Measurements from ENCODE around the gene PRSS56. TPM values are rescaled to one million over a fixed set of nuclear protein-coding genes. Genes with fewer than 3 reads are reported as not detected.

PRSS56 gene
- total RNA-seq, 1 experiment from 2014 or later: not detected

- TF ChIP-seq CTCF (IDR thresholded peaks at IDR 0.05; ENCODE audit: insufficient read depth in 1 of 2, low read depth in 1 of 2, low read length in 1 of 2, severe bottlenecking in 1 of 2, unreplicated experiment in 1 of 2): no peak
- no TSS peak for BruUV-seq (replicated peaks)
- Mint-ChIP-seq H3K27me3 (ENCODE audit: insufficient read depth, unreplicated experiment) (no peaks in the 10 kb centered on the region), H3K4me1 (ENCODE audit: low read depth, unreplicated experiment) (no peaks in the 10 kb centered on the region), H3K9me3 (ENCODE audit: unreplicated experiment) (no peaks in the 10 kb centered on the region), H3K27ac (ENCODE audit: unreplicated experiment) (no peak overlapping the region), H3K36me3 (ENCODE audit: insufficient read depth, unreplicated experiment) (no peaks in the 10 kb centered on the region), H3K4me3 (ENCODE audit: unreplicated experiment) (no peak overlapping the region)
- H3K27me3 ChIP-seq (replicated peaks; ENCODE audit: control insufficient read depth, insufficient read depth, low read length): no peaks in the 10 kb centered on the region
- CTCF ChIA-PET: no interaction called here
- H3K4me1 ChIP-seq: no peaks in the 10 kb centered on the region
- no peaks in the 10 kb centered on the region for H3K9me3 ChIP-seq
- no peaks in the 10 kb centered on the region for H3K36me3 ChIP-seq (ENCODE audit: control insufficient read depth, insufficient read depth, low read length)
- POLR2A ChIA-PET: no interaction called here
- DNase-seq: no peak
- intact Hi-C loops (cut with micrococcal nuclease; ENCODE audit: unreplicated experiment): no loop called here
- H3K4me3 ChIP-seq (ENCODE audit: low read depth, low read length): no peak overlapping the region
Observed at GRCh38 chr2:232484628-232485347, 35.4 kb upstream of the PRSS56 start.

DNA sequence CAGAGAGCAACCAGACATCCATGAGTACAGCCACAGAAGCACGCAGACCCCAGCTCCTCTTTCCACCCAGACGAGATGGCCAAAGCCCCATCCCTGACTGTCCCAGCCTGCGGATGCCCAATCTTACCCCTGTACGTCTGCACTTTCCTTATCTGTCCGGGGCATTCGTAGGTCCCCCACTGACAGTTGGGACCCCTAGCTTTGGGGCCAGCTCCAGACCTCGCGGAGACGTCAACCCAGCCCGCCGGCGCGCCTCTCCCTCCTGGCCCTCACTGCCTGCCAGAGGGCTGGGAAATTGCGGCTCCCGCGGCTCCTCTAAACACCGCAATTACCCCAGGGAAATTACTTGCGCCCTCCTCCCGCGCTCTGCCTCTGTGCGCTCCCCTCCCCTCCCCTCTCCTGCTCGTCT is 34.8 kb upstream of the PRSS56 start:
- POLR2A ChIA-PET: no interaction called here
- Histone ChIP-seq H3K4me1 (no peaks in the 10 kb centered on the region), H3K36me3 (ENCODE audit: control insufficient read depth, insufficient read depth, low read length) (no peaks in the 10 kb centered on the region), H3K9me3 (no peaks in the 10 kb centered on the region), H3K4me3 (ENCODE audit: low read depth, low read length) (no peak overlapping the region), H3K27me3 (replicated peaks; ENCODE audit: control insufficient read depth, insufficient read depth, low read length) (no peaks in the 10 kb centered on the region)
- TF ChIP-seq CTCF (IDR thresholded peaks at IDR 0.05; ENCODE audit: insufficient read depth in 1 of 2, low read depth in 1 of 2, low read length in 1 of 2, severe bottlenecking in 1 of 2, unreplicated experiment in 1 of 2): no peak
- Mint-ChIP-seq H3K4me1 (ENCODE audit: low read depth, unreplicated experiment) (no peaks in the 10 kb centered on the region), H3K36me3 (ENCODE audit: insufficient read depth, unreplicated experiment) (no peaks in the 10 kb centered on the region), H3K27me3 (ENCODE audit: insufficient read depth, unreplicated experiment) (no peaks in the 10 kb centered on the region), H3K9me3 (ENCODE audit: unreplicated experiment) (no peaks in the 10 kb centered on the region), H3K4me3 (ENCODE audit: unreplicated experiment) (no peak overlapping the region), H3K27ac (ENCODE audit: unreplicated experiment) (no peak overlapping the region)
- BruUV-seq (replicated peaks): no TSS peak
- intact Hi-C loops (cut with micrococcal nuclease; ENCODE audit: unreplicated experiment): no loop called here
- CTCF ChIA-PET: no interaction called here
- DNase-seq: no peak

DNA sequence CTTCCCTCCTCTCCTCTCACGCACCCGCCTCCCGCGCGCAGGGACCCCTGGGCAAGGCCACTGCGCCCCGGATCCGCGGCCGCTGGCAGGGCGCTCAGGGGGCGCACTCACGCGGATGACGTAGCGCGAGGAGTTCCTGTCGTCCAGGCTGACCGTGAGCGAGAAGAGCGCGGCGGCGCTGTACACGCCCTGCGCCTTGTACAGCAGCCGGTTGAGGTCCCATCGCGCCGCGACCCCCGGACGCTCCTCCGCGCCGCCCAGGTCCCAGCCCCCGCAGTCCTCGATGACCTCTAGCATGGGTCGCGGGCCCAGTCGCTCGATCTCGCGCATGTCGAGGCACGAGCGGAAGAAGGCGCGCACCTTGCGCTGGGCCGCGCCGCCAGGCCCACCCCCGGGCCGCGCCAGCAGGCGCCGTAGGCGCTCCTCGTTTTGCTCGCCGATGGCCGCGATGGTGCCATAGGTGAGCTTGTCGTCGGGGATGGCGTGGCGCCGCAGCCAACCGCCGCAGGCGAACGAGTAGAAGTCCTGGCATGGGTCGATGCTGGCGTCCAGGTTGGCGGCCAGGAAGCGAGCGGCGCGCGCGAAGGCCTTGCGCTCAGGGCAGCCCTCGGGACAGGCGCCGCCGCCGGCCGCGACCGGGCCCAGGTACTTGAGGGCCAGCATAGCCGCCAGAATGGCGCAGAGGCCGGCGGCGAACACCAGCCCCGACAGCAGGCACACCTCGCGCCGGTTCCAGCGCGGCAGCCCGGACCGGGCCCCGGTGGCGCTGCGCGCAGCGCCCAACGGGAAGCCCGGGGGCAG is 34.2 kb upstream of the PRSS56 start:
- DNase-seq: no peak
- H3K4me1 ChIP-seq: no peaks in the 10 kb centered on the region
- H3K27me3 Mint-ChIP-seq (ENCODE audit: insufficient read depth, unreplicated experiment): no peaks in the 10 kb centered on the region
- no TSS peak for BruUV-seq (replicated peaks)
- CTCF ChIA-PET: no interaction called here
- no peak overlapping the region for H3K4me3 ChIP-seq (ENCODE audit: low read depth, low read length)
- no peak overlapping the region for H3K27ac Mint-ChIP-seq (ENCODE audit: unreplicated experiment)
- POLR2A ChIA-PET: no interaction called here
- H3K4me1 Mint-ChIP-seq (ENCODE audit: low read depth, unreplicated experiment): no peaks in the 10 kb centered on the region
- no peaks in the 10 kb centered on the region for H3K9me3 Mint-ChIP-seq (ENCODE audit: unreplicated experiment)
- no peaks in the 10 kb centered on the region for H3K36me3 ChIP-seq (ENCODE audit: control insufficient read depth, insufficient read depth, low read length)
- H3K36me3 Mint-ChIP-seq (ENCODE audit: insufficient read depth, unreplicated experiment): no peaks in the 10 kb centered on the region
- intact Hi-C loops (cut with micrococcal nuclease; ENCODE audit: unreplicated experiment): no loop called here
- H3K27me3 ChIP-seq (replicated peaks; ENCODE audit: control insufficient read depth, insufficient read depth, low read length): no peaks in the 10 kb centered on the region
- no peaks in the 10 kb centered on the region for H3K9me3 ChIP-seq
- no peak for TF ChIP-seq CTCF (IDR thresholded peaks at IDR 0.05; ENCODE audit: insufficient read depth in 1 of 2, low read depth in 1 of 2, low read length in 1 of 2, severe bottlenecking in 1 of 2, unreplicated experiment in 1 of 2)
- H3K4me3 Mint-ChIP-seq (ENCODE audit: unreplicated experiment): no peak overlapping the region

All from Caco-2 (cell line).